BE2C (cell line): Measurements from ENCODE around the gene PTPRZ1.

Experiments
- DNase-seq: peaks from one replicate; pipeline ENCODE4 v3.0.0-alpha.2; 2020
- H3K27me3 ChIP-seq: fragments of 250-450 bp; sonication (Bioruptor Pico); 2 replicates; pipeline ENCODE4 v1.5.1; 2020; ENCODE audit warnings: mild to moderate bottlenecking
- H3K36me3 ChIP-seq: fragments of 250-450 bp; sonication (Bioruptor Pico); 2 replicates; pipeline ENCODE4 v1.5.1; 2020; ENCODE audit warnings: mild to moderate bottlenecking
- H3K4me1 ChIP-seq: fragments of 250-450 bp; sonication (Bioruptor Pico); 2 replicates; pipeline ENCODE4 v1.5.1; 2020
- H3K4me3 ChIP-seq: 2 replicates; pipeline ENCODE4 v1.5.1; 2011; ENCODE audit warnings: low read depth, low read length
- H3K9me3 ChIP-seq: fragments of 250-450 bp; sonication (Bioruptor Pico); 2 replicates; pipeline ENCODE4 v1.5.1; 2020
- CTCF ChIP-seq: IDR thresholded peaks from 2 replicates; pipeline ENCODE4 v1.5.1; 2012; ENCODE audit warnings: mild to moderate bottlenecking, low read depth, low read length

Gene PTPRZ1

GRCh38 chr7:121936951-121937623, 64.1 kb downstream of the PTPRZ1 start:
- Histone ChIP-seq H3K4me3 (no peak overlapping the region), H3K4me1 (no peaks in the 10 kb centered on the region), H3K27me3 (no peaks in the 10 kb centered on the region), H3K9me3 (no peaks in the 10 kb centered on the region), H3K36me3 (no peaks in the 10 kb centered on the region)
- TF ChIP-seq CTCF = no peak
- DNase-seq = no peak

- no peak for TF ChIP-seq CTCF
- Histone ChIP-seq H3K9me3 (no peaks in the 10 kb centered on the region), H3K27me3 (no peaks in the 10 kb centered on the region), H3K36me3 (no peaks in the 10 kb centered on the region), H3K4me3 (no peak overlapping the region), H3K4me1 (no peaks in the 10 kb centered on the region)
- no peak for DNase-seq
Measured at GRCh38 chr7:121938429-121938996, 65.6 kb downstream of the PTPRZ1 start.

- H3K4me3 ChIP-seq = no peak overlapping the region
- H3K36me3 ChIP-seq = no peaks in the 10 kb centered on the region
- H3K4me1 ChIP-seq = no peaks in the 10 kb centered on the region
- no peaks in the 10 kb centered on the region for H3K9me3 ChIP-seq
- H3K27me3 ChIP-seq = no peaks in the 10 kb centered on the region
- DNase-seq = no peak
- no peak for TF ChIP-seq CTCF
Measured at GRCh38 chr7:121940918-121941317, 68.0 kb downstream of the PTPRZ1 start.

- Histone ChIP-seq H3K27me3 (no peaks in the 10 kb centered on the region), H3K9me3 (no peaks in the 10 kb centered on the region), H3K4me1 (no peaks in the 10 kb centered on the region), H3K4me3 (no peak overlapping the region), H3K36me3 (no peaks in the 10 kb centered on the region)
- DNase-seq = no peak
- TF ChIP-seq CTCF = no peak
Measured at GRCh38 chr7:121941830-121942229, 68.9 kb downstream of the PTPRZ1 start.

- H3K9me3 ChIP-seq = no peaks in the 10 kb centered on the region
- DNase-seq = no peak
- no peaks in the 10 kb centered on the region for H3K36me3 ChIP-seq
- TF ChIP-seq CTCF = no peak
- H3K4me1 ChIP-seq = no peaks in the 10 kb centered on the region
- H3K27me3 ChIP-seq = no peaks in the 10 kb centered on the region
- H3K4me3 ChIP-seq = no peak overlapping the region
Measured at GRCh38 chr7:121945066-121945465, 72.1 kb downstream of the PTPRZ1 start.

- TF ChIP-seq CTCF = no peak
- no peak for DNase-seq
- H3K9me3 ChIP-seq = no peaks in the 10 kb centered on the region
- H3K36me3 ChIP-seq = no peaks in the 10 kb centered on the region
- no peak overlapping the region for H3K4me3 ChIP-seq
- no peaks in the 10 kb centered on the region for H3K4me1 ChIP-seq
- no peaks in the 10 kb centered on the region for H3K27me3 ChIP-seq
Measured at GRCh38 chr7:121945480-121946236, 72.7 kb downstream of the PTPRZ1 start.
